ENCODE data around the gene OGFR.

Gene OGFR

GRCh38 chr20:62770111-62770910 lies 34.3 kb upstream of the OGFR start:
- no peak for DNase-seq (ENCODE audit: low read depth in 2 of 2)

GRCh38 chr20:62770916-62771315 lies 33.7 kb upstream of the OGFR start:
- no peak for DNase-seq (ENCODE audit: low read depth in 2 of 2)

GRCh38 chr20:62771396-62772102 lies 33.1 kb upstream of the OGFR start:
- no peak for DNase-seq (ENCODE audit: low read depth in 2 of 2)

- DNase-seq (ENCODE audit: low read depth in 2 of 2): no peak
Measured at GRCh38 chr20:62772103-62772611, 32.5 kb upstream of the OGFR start.

GRCh38 chr20:62772619-62772989 lies 32.0 kb upstream of the OGFR start:
- no peak for DNase-seq (ENCODE audit: low read depth in 2 of 2)

GRCh38 chr20:62772990-62773844 lies 31.4 kb upstream of the OGFR start:
- DNase-seq (ENCODE audit: low read depth in 2 of 2): no peak

GRCh38 chr20:62773845-62774714 lies 30.6 kb upstream of the OGFR start:
- no peak for DNase-seq (ENCODE audit: low read depth in 2 of 2)

- DNase-seq (ENCODE audit: low read depth in 2 of 2): no peak
Measured at GRCh38 chr20:62774762-62775161, 29.9 kb upstream of the OGFR start.

GRCh38 chr20:62775206-62775605 lies 29.4 kb upstream of the OGFR start:
- DNase-seq (ENCODE audit: low read depth in 2 of 2): no peak

GRCh38 chr20:62776035-62776691 lies 28.5 kb upstream of the OGFR start:
- no peak for DNase-seq (ENCODE audit: low read depth in 2 of 2)

- no peak for DNase-seq (ENCODE audit: low read depth in 2 of 2)
Measured at GRCh38 chr20:62776692-62777527, 27.7 kb upstream of the OGFR start.

GRCh38 chr20:62777528-62777830 lies 27.2 kb upstream of the OGFR start:
- DNase-seq (ENCODE audit: low read depth in 2 of 2): no peak

- DNase-seq (ENCODE audit: low read depth in 2 of 2): no peak
Measured at GRCh38 chr20:62778058-62778457, 26.6 kb upstream of the OGFR start.

- no peak for DNase-seq (ENCODE audit: low read depth in 2 of 2)
Measured at GRCh38 chr20:62778601-62779416, 25.8 kb upstream of the OGFR start.

- no peak for DNase-seq (ENCODE audit: low read depth in 2 of 2)
Measured at GRCh38 chr20:62779417-62779685, 25.3 kb upstream of the OGFR start.

GRCh38 chr20:62780204-62780603 lies 24.4 kb upstream of the OGFR start:
- DNase-seq (ENCODE audit: low read depth in 2 of 2): no peak

- no peak for DNase-seq (ENCODE audit: low read depth in 2 of 2)
Measured at GRCh38 chr20:62780696-62781095, 23.9 kb upstream of the OGFR start.

- no peak for DNase-seq (ENCODE audit: low read depth in 2 of 2)
Measured at GRCh38 chr20:62782149-62782892, 22.3 kb upstream of the OGFR start.

- DNase-seq (ENCODE audit: low read depth in 2 of 2): no peak
Measured at GRCh38 chr20:62782893-62783278, 21.7 kb upstream of the OGFR start.
